Measurements from ENCODE around the gene IGFL3. TPM values are rescaled to one million over a fixed set of nuclear protein-coding genes. Genes with fewer than 3 reads are reported as not detected.
"Not testable (repeated sequence)": the region's sequence is repeated elsewhere in the genome, so short reads cannot be mapped to it uniquely, and the experiment has no call there.

IGFL3 gene
- total RNA-seq, 1 experiment from 2014 or later, result not detected

GRCh38 chr19:46125447-46125846 is 959 bp upstream of the IGFL3 start:
- no peak for DNase-seq (ENCODE audit: low read depth)

DNA sequence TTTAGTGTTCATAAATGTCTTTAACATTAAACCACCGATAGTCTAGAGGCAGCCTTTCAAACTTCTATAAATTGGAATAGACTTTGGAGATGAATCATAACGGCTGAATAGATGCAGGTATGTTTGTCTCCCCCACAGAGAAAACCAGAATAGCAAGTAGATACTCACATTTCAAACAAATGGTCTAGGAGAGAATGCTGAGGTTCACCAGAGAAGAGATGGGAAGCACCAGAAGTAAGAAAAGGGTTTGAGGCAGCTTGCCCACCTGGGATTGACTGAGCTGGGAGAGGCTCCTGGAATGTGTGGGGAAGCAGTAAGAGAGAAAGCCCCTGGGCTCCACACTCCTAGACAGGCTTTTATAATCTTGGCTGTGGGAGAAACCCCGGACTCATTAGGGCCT is 6.4 kb downstream of the IGFL3 start:
- DNase-seq (ENCODE audit: low read depth), result no peak

DNA sequence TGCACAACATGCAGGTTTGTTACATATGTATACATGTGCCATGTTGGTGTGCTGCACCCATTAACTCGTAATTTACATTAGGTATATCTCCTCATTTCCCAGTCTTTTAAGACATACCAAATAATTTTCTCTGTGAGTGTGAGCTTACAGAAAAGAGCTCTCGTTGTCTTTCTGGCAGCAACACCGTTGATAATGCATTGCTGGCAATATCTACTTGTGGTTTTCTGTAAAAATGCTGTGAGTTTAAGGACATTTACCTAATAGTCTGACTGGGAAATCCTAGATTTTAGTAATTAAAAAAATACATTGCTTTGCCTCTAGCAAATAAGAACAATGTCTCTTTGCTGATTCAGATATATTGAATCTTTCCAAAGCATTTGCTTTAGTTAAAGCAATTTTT is 8.4 kb downstream of the IGFL3 start:
- DNase-seq (ENCODE audit: low read depth), result no peak

- DNase-seq (ENCODE audit: low read depth), result peak; percentile 89
These were observed 8.9 kb downstream of the IGFL3 start for GRCh38 chr19:46115396-46116106.

- no peak for DNase-seq (ENCODE audit: low read depth)
These were observed 10.8 kb downstream of the IGFL3 start for GRCh38 chr19:46113726-46114125.

DNA sequence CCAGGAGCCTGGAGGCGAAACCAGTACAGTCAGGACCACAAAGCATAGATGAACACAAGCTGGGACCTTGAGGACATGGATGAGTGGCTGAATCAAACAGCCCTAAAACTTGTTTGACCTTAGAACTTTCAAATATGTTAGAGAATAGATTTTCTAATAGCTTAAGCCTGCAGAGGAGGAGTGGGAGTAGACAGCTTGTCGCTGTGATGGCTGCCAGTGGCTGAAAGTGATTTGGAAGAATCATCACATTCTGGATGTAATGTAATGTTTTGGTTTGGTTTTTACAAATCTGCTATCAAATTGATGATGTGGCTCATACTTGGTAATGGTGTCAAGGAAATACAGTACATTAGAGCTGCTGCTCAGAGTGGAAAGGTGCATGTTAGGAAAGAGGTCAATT is 12.0 kb downstream of the IGFL3 start:
- DNase-seq (ENCODE audit: low read depth), result no peak

GRCh38 chr19:46111376-46111775 is 13.1 kb downstream of the IGFL3 start:
- no peak for DNase-seq (ENCODE audit: low read depth)

GRCh38 chr19:46109876-46110275 is 14.6 kb downstream of the IGFL3 start:
- no peak for DNase-seq (ENCODE audit: low read depth)

DNA sequence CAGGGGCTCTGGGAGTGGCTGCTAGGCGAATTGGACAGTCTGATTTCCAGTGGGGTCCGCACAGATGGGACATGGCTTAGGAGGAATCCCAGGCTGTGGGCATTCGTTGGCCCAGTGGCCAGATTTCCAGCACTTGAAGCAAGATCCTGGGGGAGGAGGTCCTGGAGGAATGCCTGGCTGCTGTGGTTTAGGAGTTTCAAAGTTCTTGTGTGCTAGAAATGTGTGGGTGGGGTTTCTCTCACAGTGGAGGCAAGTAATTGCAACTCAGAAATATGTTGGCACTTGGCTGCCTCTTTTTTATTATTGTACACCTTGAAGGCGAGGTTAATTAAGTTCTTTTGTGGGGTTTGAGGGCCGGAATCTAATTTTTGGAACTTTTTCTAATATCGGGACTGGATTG is 17.1 kb downstream of the IGFL3 start:
- DNase-seq (ENCODE audit: low read depth), result peak; percentile 25

DNA sequence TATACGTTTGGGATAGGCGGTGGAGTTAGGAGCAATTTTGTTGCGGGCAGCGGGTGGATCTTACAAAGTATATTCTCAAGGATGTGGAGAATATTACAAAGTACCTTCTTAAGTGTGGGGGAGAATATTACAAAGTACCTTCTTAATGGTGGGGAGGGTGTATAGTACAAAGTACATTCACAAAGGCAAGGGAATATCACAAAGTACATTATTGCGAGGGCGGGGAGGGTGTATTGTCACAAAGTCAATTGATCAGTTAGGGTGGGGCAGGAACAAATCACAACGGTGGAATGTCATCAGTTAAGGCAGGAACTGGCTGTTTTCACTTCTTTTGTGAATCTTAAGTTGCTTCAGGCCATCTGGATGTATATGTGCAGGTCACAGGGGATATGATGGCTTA is 22.2 kb downstream of the IGFL3 start:
- not testable (repeated sequence) for DNase-seq (ENCODE audit: low read depth)

DNA sequence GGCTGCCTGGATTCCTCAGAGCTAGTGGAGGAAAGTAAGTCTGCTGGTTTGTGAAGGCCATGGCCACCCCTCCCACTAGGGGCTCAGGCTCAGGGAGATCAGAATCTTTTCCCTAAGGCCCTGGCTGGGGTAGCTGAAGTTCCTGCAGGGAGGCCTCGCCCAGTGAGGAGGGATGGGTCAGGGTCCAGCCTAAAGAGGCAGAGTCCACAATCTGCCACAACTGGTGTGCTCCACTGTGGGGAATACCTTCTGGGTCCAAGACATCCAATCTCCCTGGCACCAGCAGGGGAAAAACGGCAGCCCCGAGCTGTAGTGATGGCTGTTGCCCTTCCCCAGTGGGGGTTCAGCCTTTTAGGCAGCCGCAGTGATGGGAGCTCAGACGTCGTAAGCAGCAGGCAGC is 23.2 kb downstream of the IGFL3 start:
- DNase-seq (ENCODE audit: low read depth), result no peak

DNA sequence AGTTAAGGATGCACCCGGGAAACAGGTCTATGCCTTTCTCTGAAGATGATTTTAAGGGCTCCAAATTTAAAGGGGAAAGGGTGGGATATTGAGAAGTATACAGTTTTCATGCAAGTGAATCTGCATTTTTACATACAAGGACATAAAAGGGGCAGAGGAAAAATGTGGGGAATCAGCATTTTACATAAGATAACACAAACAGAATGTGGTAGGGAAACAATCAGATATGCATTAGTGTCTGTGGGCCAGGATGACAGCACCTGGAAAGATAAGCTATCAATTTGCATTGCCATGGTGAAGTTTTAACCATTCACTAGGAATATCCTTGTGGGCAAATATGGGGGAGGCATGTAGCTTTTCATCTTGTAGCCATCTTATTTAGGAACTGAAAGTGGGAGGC is 24.1 kb downstream of the IGFL3 start:
- no peak for DNase-seq (ENCODE audit: low read depth)

DNA sequence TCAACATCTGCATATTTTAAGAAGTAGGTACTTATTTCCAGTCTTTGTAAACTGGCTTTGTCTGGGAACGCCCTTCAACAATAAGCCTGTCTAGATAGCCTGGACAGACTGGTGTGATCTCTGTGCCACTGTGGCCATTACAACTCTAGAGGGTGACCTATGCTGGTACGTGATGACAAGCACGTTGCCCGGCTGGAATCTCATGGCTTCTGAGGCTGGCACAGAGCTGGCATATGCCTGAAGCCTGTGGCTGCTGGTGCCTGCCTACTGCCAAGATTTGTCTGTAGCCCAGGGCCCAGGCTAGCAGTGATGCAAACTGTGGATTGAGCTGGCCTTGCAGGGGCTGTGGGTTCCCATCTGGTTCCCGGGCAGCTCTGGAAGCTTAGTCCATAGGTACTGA is 34.0 kb downstream of the IGFL3 start:
- no peak for DNase-seq (ENCODE audit: low read depth)

DNA sequence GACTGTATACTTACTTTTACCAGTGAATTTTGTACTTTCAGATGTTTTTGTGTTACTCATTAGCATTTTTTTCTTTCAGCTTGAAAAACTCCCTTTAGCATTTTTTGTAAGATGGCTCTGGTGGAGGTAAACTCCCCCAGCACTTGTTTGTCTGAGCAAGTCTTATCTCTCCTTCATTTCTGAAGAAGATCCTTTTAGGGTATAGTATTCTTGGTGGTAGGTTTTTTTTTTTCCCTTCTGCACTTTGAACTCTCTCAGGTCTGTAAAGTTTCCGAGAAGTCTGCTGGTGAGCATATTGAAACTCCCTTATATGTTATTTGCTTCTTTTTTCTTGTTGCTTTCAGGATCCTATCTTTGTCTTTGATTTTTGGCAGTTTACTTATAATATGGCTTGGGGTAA is 35.1 kb downstream of the IGFL3 start:
- no peak for DNase-seq (ENCODE audit: low read depth)

- no peak for DNase-seq (ENCODE audit: low read depth)
These were observed 36.4 kb downstream of the IGFL3 start for GRCh38 chr19:46088101-46088500.

GRCh38 chr19:46085888-46086287 is 38.6 kb downstream of the IGFL3 start:
- no peak for DNase-seq (ENCODE audit: low read depth)

DNA sequence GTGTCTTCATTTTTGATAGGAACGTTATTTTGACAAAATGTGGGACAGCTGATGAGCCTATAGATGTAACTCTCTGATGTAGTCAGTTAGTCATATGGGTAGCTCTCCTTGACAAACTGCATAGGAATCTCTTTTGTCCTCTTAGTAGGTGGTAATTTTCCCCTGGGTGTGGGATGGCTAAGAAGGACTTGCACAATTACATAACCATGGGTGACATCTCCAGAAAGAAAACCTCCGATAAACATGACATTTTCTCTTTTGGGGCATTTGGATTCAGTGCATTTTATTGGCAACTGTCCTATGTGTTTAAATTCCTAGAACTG is 41.8 kb downstream of the IGFL3 start:
- no peak for DNase-seq (ENCODE audit: low read depth)

DNA sequence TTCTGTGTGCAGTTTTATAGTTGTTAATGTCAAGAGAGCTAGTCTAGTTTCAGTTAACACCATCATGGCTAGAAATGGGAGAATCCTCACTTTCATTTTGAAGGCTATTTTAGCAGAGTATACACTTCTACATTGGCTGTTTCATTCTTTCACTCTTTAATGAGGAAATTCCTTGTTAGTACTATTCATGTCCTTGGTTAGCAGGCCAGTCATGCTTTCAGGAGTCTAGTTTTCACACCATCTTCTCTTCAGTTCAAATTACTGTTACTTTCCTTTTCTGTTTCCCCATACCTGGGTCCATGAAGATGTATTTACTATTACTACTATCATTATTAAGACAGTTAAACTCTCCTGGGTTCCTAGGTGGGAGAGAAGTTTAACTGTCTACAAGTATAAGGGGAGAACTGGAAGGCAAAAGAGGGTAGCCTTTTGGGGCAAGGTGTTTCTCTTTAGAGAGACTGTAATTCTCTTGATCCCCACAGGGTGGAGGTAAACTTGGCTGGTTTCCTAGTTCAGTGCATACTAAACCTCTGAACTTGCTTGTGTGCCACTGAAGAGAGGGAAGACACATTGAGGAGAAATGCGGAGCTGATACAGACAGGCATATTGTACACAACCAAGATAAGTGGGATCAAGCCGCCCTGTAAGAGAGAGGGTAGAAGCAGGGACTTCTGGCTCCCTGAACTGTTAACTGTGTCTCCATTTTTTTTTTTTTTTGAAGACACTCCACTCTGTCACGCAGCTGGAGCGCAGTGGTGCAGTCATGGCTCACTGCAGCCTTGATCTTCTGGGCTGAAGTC is 42.4 kb downstream of the IGFL3 start:
- DNase-seq (ENCODE audit: low read depth), result peak; percentile 66

GRCh38 chr19:46080561-46080960 is 43.9 kb downstream of the IGFL3 start:
- DNase-seq (ENCODE audit: low read depth), result peak; percentile 95

GRCh38 chr19:46079576-46079975 is 44.9 kb downstream of the IGFL3 start:
- no peak for DNase-seq (ENCODE audit: low read depth)

- peak; percentile 75 for DNase-seq (ENCODE audit: low read depth)
These were observed 45.7 kb downstream of the IGFL3 start for GRCh38 chr19:46078573-46079332.

- no peak for DNase-seq (ENCODE audit: low read depth)
These were observed 46.7 kb downstream of the IGFL3 start for GRCh38 chr19:46077815-46078167.

Measured in Daoy (cell line).